ENCODE results near the gene FAM3D.

FAM3D gene

DNA sequence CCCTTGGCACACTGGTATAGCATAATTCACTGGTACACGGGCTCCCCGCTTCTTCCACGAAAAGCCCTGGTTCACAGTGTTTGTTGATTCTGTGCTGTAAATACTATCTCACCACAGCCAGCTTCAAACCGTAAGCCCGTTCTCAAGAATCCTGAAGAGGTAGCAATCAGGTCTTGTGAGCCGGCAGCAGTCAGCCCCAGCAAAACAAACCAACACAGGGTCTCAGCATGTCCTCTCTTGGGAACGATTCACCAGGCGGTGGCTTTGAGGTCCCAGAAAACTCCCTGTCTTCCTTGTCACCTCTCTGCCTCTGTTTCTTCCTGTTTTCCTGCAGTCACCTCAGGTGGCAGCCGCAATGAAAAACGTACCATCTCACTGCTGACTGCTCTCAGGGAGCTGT is 19.1 kb upstream of the FAM3D start:
- Histone ChIP-seq H3K18ac (ENCODE audit: low read depth in 1 of 2, low read length in 2 of 2) (no peak overlapping the region), H2AFZ (ENCODE audit: low read depth, low read length) (no peak overlapping the region), H2BK12ac (ENCODE audit: low read length in 2 of 2) (no peak overlapping the region), H3K4me3 (ENCODE audit: insufficient read depth in 1 of 2, low read depth in 1 of 2, low read length in 2 of 2) (no peak overlapping the region), H3K4me1 (ENCODE audit: control insufficient read depth, insufficient read depth, low read depth, low read length) (no peaks in the 10 kb centered on the region), H3K36me3 (ENCODE audit: control insufficient read depth in 1 of 2, insufficient read depth in 2 of 2, low read depth in 1 of 2, low read length in 2 of 2) (no peaks in the 10 kb centered on the region), H3K4me2 (ENCODE audit: low read length, poor library complexity, severe bottlenecking) (no peak overlapping the region), H4K91ac (ENCODE audit: low read length) (no peak overlapping the region), H3K27ac (ENCODE audit: low read length, poor library complexity, severe bottlenecking) (no peak overlapping the region), H3K9me3 (ENCODE audit: control insufficient read depth, low read length) (peaks cover 23% of the 10 kb centered on the region), H2BK120ac (ENCODE audit: low read depth, low read length) (no peak overlapping the region), H3K14ac (ENCODE audit: low read length in 2 of 2) (no peak overlapping the region), H2AK5ac (ENCODE audit: low read length, severe bottlenecking) (no peak overlapping the region), H4K8ac (ENCODE audit: low read length) (no peak overlapping the region), H3K4ac (ENCODE audit: low read depth in 1 of 2, low read length in 2 of 2) (no peak overlapping the region), H3K27me3 (ENCODE audit: control insufficient read depth in 1 of 2, insufficient read depth in 1 of 2, low read length in 2 of 2) (peaks cover 4 to 10% of the 10 kb centered on the region in 2 experiments), H3K9ac (ENCODE audit: low read length) (no peak overlapping the region), H3K23ac (ENCODE audit: low read length in 2 of 2) (no peak overlapping the region), H3K79me1 (replicated peaks; ENCODE audit: low read length, poor library complexity, severe bottlenecking) (no peaks in the 10 kb centered on the region), H2BK15ac (ENCODE audit: low read depth, poor library complexity, severe bottlenecking) (no peak overlapping the region), H2BK5ac (ENCODE audit: low read depth, low read length, poor library complexity, severe bottlenecking) (no peak overlapping the region)
- 86% methylated on average over 10 of the region's 10 CpGs for WGBS
- DNase-seq, result no peak

DNA sequence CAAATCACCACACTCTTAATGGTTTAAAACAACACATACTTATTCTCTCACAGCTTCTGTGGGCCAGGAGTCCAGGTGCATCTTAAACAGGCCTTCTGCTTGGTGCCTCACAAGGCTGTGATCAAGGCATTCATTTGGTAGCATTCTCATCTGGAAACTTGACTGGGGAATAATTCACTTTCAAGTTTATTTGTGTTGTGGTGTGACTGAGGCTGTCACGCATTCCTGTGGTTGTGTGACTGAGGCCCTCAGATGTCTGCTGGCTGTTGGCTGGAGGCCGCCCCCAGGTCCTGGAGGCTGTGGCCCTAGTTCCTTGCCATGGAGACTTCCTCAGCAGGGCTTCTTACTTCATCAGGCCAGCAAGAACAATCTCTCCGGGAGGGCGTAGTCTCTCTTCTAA is 16.9 kb upstream of the FAM3D start:
- Histone ChIP-seq H3K9me3 (ENCODE audit: control insufficient read depth, low read length) (peaks cover 5% of the 10 kb centered on the region), H3K18ac (ENCODE audit: low read depth in 1 of 2, low read length in 2 of 2) (no peak overlapping the region), H2BK120ac (ENCODE audit: low read depth, low read length) (no peak overlapping the region), H2AFZ (ENCODE audit: low read depth, low read length) (no peak overlapping the region), H4K8ac (ENCODE audit: low read length) (no peak overlapping the region), H3K4me3 (ENCODE audit: insufficient read depth in 1 of 2, low read depth in 1 of 2, low read length in 2 of 2) (no peak overlapping the region), H2AK5ac (ENCODE audit: low read length, severe bottlenecking) (no peak overlapping the region), H3K4me1 (ENCODE audit: control insufficient read depth, insufficient read depth, low read depth, low read length) (peaks cover 4% of the 10 kb centered on the region), H3K36me3 (ENCODE audit: control insufficient read depth in 1 of 2, insufficient read depth in 2 of 2, low read depth in 1 of 2, low read length in 2 of 2) (no peaks in the 10 kb centered on the region), H3K4ac (ENCODE audit: low read depth in 1 of 2, low read length in 2 of 2) (no peak overlapping the region), H3K27me3 (ENCODE audit: control insufficient read depth in 1 of 2, insufficient read depth in 1 of 2, low read length in 2 of 2) (peaks cover 4 to 18% of the 10 kb centered on the region in 2 experiments), H3K23ac (ENCODE audit: low read length in 2 of 2) (no peak overlapping the region), H3K79me1 (replicated peaks; ENCODE audit: low read length, poor library complexity, severe bottlenecking) (no peaks in the 10 kb centered on the region), H3K14ac (ENCODE audit: low read length in 2 of 2) (no peak overlapping the region), H3K4me2 (ENCODE audit: low read length, poor library complexity, severe bottlenecking) (no peak overlapping the region), H3K27ac (ENCODE audit: low read length, poor library complexity, severe bottlenecking) (no peak overlapping the region), H4K91ac (ENCODE audit: low read length) (no peak overlapping the region), H2BK12ac (ENCODE audit: low read length in 2 of 2) (no peak overlapping the region), H2BK5ac (ENCODE audit: low read depth, low read length, poor library complexity, severe bottlenecking) (no peak overlapping the region), H2BK15ac (ENCODE audit: low read depth, poor library complexity, severe bottlenecking) (no peak overlapping the region), H3K9ac (ENCODE audit: low read length) (no peak overlapping the region)
- 41% methylated on average over 2 of the region's 4 CpGs for WGBS
- peak; percentile 56 for DNase-seq

DNA sequence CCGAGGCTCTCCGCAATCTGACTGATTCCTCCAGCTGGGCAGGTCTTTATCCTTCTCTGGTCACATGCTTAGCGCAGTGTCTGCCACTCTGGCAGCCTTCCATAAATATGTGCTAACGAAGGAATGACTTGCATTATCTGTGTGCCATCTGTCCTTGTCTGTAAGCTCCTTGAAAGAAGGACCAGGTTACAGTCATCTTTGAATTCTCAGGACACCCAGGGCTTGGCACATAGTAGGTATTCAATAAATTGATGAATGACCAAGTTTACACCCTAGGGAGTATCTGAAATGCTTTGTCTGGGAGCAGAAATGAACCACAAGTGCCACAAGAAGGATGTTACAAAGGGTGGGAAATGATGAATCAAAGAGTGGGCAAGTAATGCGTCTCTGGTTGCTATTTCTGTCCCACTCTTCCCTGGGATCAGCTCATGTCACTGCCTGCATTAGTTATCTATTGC is 16.5 kb upstream of the FAM3D start:
- H3K4me2 ChIP-seq (ENCODE audit: low read length, poor library complexity, severe bottlenecking), result no peak overlapping the region
- H3K4ac ChIP-seq (ENCODE audit: low read depth in 1 of 2, low read length in 2 of 2), result no peak overlapping the region
- no peak for DNase-seq
- H3K9ac ChIP-seq (ENCODE audit: low read length), result no peak overlapping the region
- H2BK120ac ChIP-seq (ENCODE audit: low read depth, low read length), result no peak overlapping the region
- WGBS, result 76% methylated on average over 5 of the region's 5 CpGs
- H3K4me1 ChIP-seq (ENCODE audit: control insufficient read depth, insufficient read depth, low read depth, low read length), result peaks cover 4% of the 10 kb centered on the region
- peaks cover 4 to 18% of the 10 kb centered on the region in 2 experiments for H3K27me3 ChIP-seq (ENCODE audit: control insufficient read depth in 1 of 2, insufficient read depth in 1 of 2, low read length in 2 of 2)
- no peak overlapping the region for H2BK15ac ChIP-seq (ENCODE audit: low read depth, poor library complexity, severe bottlenecking)
- no peak overlapping the region for H4K91ac ChIP-seq (ENCODE audit: low read length)
- H2BK12ac ChIP-seq (ENCODE audit: low read length in 2 of 2), result no peak overlapping the region
- no peak overlapping the region for H3K14ac ChIP-seq (ENCODE audit: low read length in 2 of 2)
- no peaks in the 10 kb centered on the region for H3K36me3 ChIP-seq (ENCODE audit: control insufficient read depth in 1 of 2, insufficient read depth in 2 of 2, low read depth in 1 of 2, low read length in 2 of 2)
- H3K18ac ChIP-seq (ENCODE audit: low read depth in 1 of 2, low read length in 2 of 2), result no peak overlapping the region
- no peak overlapping the region for H2AFZ ChIP-seq (ENCODE audit: low read depth, low read length)
- H3K23ac ChIP-seq (ENCODE audit: low read length in 2 of 2), result no peak overlapping the region
- no peak overlapping the region for H3K27ac ChIP-seq (ENCODE audit: low read length, poor library complexity, severe bottlenecking)
- H4K8ac ChIP-seq (ENCODE audit: low read length), result no peak overlapping the region
- peaks cover 5% of the 10 kb centered on the region for H3K9me3 ChIP-seq (ENCODE audit: control insufficient read depth, low read length)
- H2AK5ac ChIP-seq (ENCODE audit: low read length, severe bottlenecking), result no peak overlapping the region
- H3K4me3 ChIP-seq (ENCODE audit: insufficient read depth in 1 of 2, low read depth in 1 of 2, low read length in 2 of 2), result no peak overlapping the region
- no peaks in the 10 kb centered on the region for H3K79me1 ChIP-seq (replicated peaks; ENCODE audit: low read length, poor library complexity, severe bottlenecking)
- no peak overlapping the region for H2BK5ac ChIP-seq (ENCODE audit: low read depth, low read length, poor library complexity, severe bottlenecking)

DNA sequence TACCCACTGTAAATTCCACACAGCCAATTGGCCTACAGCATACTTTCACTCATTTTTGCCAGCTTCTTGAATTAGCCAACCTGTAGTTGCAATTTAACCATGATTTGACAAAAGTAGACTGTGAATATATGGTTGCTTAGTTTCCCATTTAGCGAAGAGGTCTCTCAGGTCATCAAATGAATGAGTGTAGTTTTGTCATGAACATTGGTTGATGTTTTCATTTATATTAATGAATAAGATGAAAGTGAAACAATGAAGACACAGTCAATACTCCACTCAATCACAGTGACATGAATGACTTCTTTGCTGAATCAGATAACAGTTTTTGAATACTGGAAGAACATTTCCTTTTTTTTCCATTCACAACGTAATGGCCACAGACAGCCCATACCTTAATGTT is 15.3 kb upstream of the FAM3D start:
- DNase-seq, result no peak
- no peak overlapping the region for H3K27ac ChIP-seq (ENCODE audit: low read length, poor library complexity, severe bottlenecking)
- H4K8ac ChIP-seq (ENCODE audit: low read length), result no peak overlapping the region
- no peak overlapping the region for H3K4me3 ChIP-seq (ENCODE audit: insufficient read depth in 1 of 2, low read depth in 1 of 2, low read length in 2 of 2)
- H3K4ac ChIP-seq (ENCODE audit: low read depth in 1 of 2, low read length in 2 of 2), result no peak overlapping the region
- H2BK5ac ChIP-seq (ENCODE audit: low read depth, low read length, poor library complexity, severe bottlenecking), result no peak overlapping the region
- no peak overlapping the region for H4K91ac ChIP-seq (ENCODE audit: low read length)
- no peak overlapping the region for H3K4me2 ChIP-seq (ENCODE audit: low read length, poor library complexity, severe bottlenecking)
- no peak overlapping the region for H2AFZ ChIP-seq (ENCODE audit: low read depth, low read length)
- no peak overlapping the region for H3K14ac ChIP-seq (ENCODE audit: low read length in 2 of 2)
- peaks cover 4 to 18% of the 10 kb centered on the region in 2 experiments for H3K27me3 ChIP-seq (ENCODE audit: control insufficient read depth in 1 of 2, insufficient read depth in 1 of 2, low read length in 2 of 2)
- no peak overlapping the region for H2BK120ac ChIP-seq (ENCODE audit: low read depth, low read length)
- no peaks in the 10 kb centered on the region for H3K36me3 ChIP-seq (ENCODE audit: control insufficient read depth in 1 of 2, insufficient read depth in 2 of 2, low read depth in 1 of 2, low read length in 2 of 2)
- no peak overlapping the region for H2AK5ac ChIP-seq (ENCODE audit: low read length, severe bottlenecking)
- peaks cover 4% of the 10 kb centered on the region for H3K4me1 ChIP-seq (ENCODE audit: control insufficient read depth, insufficient read depth, low read depth, low read length)
- 97% methylated on average over 2 of the region's 2 CpGs for WGBS
- no peak overlapping the region for H2BK15ac ChIP-seq (ENCODE audit: low read depth, poor library complexity, severe bottlenecking)
- no peak overlapping the region for H2BK12ac ChIP-seq (ENCODE audit: low read length in 2 of 2)
- no peaks in the 10 kb centered on the region for H3K79me1 ChIP-seq (replicated peaks; ENCODE audit: low read length, poor library complexity, severe bottlenecking)
- no peak overlapping the region for H3K9ac ChIP-seq (ENCODE audit: low read length)
- H3K23ac ChIP-seq (ENCODE audit: low read length in 2 of 2), result no peak overlapping the region
- no peak overlapping the region for H3K18ac ChIP-seq (ENCODE audit: low read depth in 1 of 2, low read length in 2 of 2)
- H3K9me3 ChIP-seq (ENCODE audit: control insufficient read depth, low read length), result peaks cover 5% of the 10 kb centered on the region

Measured in mesenchymal stem cell (in vitro differentiated cells and primary cell).